Stomach smooth muscle (tissue), 2 donors: ENCODE measurements around the gene TRIB2.

Source experiments
- H3K27ac ChIP-seq: one replicate; pipeline ENCODE4 v1.7.0; 2013; ENCODE audit warnings: mild to moderate bottlenecking, low read length, inconsistent platforms
- H3K27me3 ChIP-seq, 2 donors: one replicate each; pipeline ENCODE4 v1.7.0; 2013; ENCODE audit warnings: low read length in 2 of 2; ENCODE audit not compliant: insufficient read depth in 2 of 2, control insufficient read depth in 1 of 2
- H3K36me3 ChIP-seq, 2 donors: one replicate each; pipeline ENCODE4 v1.7.0; 2013; ENCODE audit warnings: low read length in 2 of 2; ENCODE audit not compliant: control insufficient read depth in 2 of 2, insufficient read depth in 2 of 2
- H3K4me1 ChIP-seq: one replicate; pipeline ENCODE4 v1.7.0; 2013; ENCODE audit warnings: low read length; ENCODE audit not compliant: control insufficient read depth, insufficient read depth
- H3K4me3 ChIP-seq, 2 donors: one replicate each; pipeline ENCODE4 v1.7.0; 2013; ENCODE audit warnings: low read length in 2 of 2
- H3K9ac ChIP-seq, 2 donors: one replicate each; pipeline ENCODE4 v1.7.0; 2013; ENCODE audit warnings: low read length in 2 of 2, mild to moderate bottlenecking in 1 of 2
- H3K9me3 ChIP-seq, 2 donors: one replicate each; pipeline ENCODE4 v1.7.0; 2013; ENCODE audit warnings: low read length in 2 of 2; ENCODE audit not compliant: control insufficient read depth in 2 of 2
- donor health status: healthy.
- donor health status: Pancreatic carcinoma.

Gene TRIB2

DNA sequence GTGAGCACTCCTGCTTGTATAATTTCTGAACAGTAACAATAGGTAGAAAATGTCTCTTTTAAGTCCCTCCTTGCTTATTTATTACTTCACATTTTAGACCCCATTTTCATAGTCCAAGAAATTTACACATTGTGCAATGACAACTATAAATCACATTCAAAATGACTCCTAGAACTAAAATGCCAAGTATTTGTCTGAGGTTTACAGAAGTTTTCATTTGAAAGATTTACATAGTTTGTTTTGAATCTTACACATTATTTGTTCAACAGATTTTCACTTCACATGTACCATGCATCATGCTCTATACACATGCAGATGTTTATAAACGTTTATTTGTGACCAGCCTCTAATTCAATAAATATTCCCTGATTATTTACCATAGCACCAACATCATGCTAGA, 15.7 kb upstream of the TRIB2 start:
- no peaks in the 10 kb centered on the region for H3K9me3 ChIP-seq
- H3K4me1 ChIP-seq: no peaks in the 10 kb centered on the region
- no peak overlapping the region for H3K27ac ChIP-seq
- no peak overlapping the region for H3K4me3 ChIP-seq
- no peak overlapping the region for H3K9ac ChIP-seq
- no peaks in the 10 kb centered on the region for H3K36me3 ChIP-seq
- H3K27me3 ChIP-seq: no peaks in the 10 kb centered on the region

DNA sequence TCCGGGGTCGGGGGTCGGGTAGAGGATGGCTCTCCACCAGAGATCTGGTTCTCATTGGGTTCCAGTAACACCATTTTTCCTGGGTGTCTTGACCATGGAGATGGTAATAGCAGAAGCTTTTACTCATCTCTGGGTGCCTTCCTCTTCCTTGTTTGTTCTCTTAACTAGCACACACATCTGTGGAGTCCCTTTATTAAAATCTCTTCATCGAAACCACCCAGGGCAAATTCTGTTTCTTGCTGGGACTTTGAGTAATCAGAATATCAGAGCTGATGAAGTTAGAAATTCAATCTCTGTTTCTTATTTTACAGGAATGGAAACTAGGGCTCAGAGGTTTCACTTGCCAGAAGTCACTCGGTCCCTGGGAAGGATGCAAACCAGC, 15.0 kb upstream of the TRIB2 start:
- Histone ChIP-seq H3K27me3 (no peaks in the 10 kb centered on the region), H3K4me1 (no peaks in the 10 kb centered on the region), H3K9me3 (no peaks in the 10 kb centered on the region), H3K9ac (no peak overlapping the region), H3K4me3 (no peak overlapping the region), H3K36me3 (no peaks in the 10 kb centered on the region), H3K27ac (no peak overlapping the region)

- Histone ChIP-seq H3K9me3 (no peaks in the 10 kb centered on the region), H3K4me3 (no peak overlapping the region)
Observed at GRCh38 chr2:12702168-12703121, 14.3 kb upstream of the TRIB2 start.

GRCh38 chr2:12704378-12704777, 12.4 kb upstream of the TRIB2 start:
- Histone ChIP-seq H3K9ac (no peak overlapping the region), H3K9me3 (no peaks in the 10 kb centered on the region), H3K27ac (no peak overlapping the region)

More at GRCh38 chr2:12702168-12703121, 14.3 kb upstream of the TRIB2 start:
- Histone ChIP-seq H3K36me3 (no peaks in the 10 kb centered on the region), H3K27me3 (no peaks in the 10 kb centered on the region), H3K4me1 (no peaks in the 10 kb centered on the region), H3K27ac (no peak overlapping the region), H3K9ac (no peak overlapping the region)

GRCh38 chr2:12705230-12705629, 11.5 kb upstream of the TRIB2 start:
- H3K4me1 ChIP-seq: no peaks in the 10 kb centered on the region
- no peaks in the 10 kb centered on the region for H3K27me3 ChIP-seq
- no peaks in the 10 kb centered on the region for H3K36me3 ChIP-seq
- no peak overlapping the region for H3K27ac ChIP-seq
- no peaks in the 10 kb centered on the region for H3K9me3 ChIP-seq
- no peak overlapping the region for H3K9ac ChIP-seq
- H3K4me3 ChIP-seq: no peak overlapping the region

More at GRCh38 chr2:12704378-12704777, 12.4 kb upstream of the TRIB2 start:
- Histone ChIP-seq H3K4me3 (no peak overlapping the region), H3K27me3 (no peaks in the 10 kb centered on the region), H3K36me3 (no peaks in the 10 kb centered on the region), H3K4me1 (no peaks in the 10 kb centered on the region)

GRCh38 chr2:12705742-12706141, 11.0 kb upstream of the TRIB2 start:
- H3K4me3 ChIP-seq: no peak overlapping the region
- no peak overlapping the region for H3K27ac ChIP-seq
- no peaks in the 10 kb centered on the region for H3K4me1 ChIP-seq
- H3K27me3 ChIP-seq: no peaks in the 10 kb centered on the region
- no peak overlapping the region for H3K9ac ChIP-seq
- H3K9me3 ChIP-seq: no peaks in the 10 kb centered on the region
- no peaks in the 10 kb centered on the region for H3K36me3 ChIP-seq

GRCh38 chr2:12708508-12709206, 8.1 kb upstream of the TRIB2 start:
- H3K27me3 ChIP-seq: no peaks in the 10 kb centered on the region
- no peak overlapping the region for H3K27ac ChIP-seq
- H3K4me1 ChIP-seq: no peaks in the 10 kb centered on the region
- no peak overlapping the region for H3K9ac ChIP-seq
- H3K9me3 ChIP-seq: no peaks in the 10 kb centered on the region
- H3K36me3 ChIP-seq: no peaks in the 10 kb centered on the region
- no peak overlapping the region for H3K4me3 ChIP-seq

GRCh38 chr2:12709207-12709522, 7.6 kb upstream of the TRIB2 start:
- no peaks in the 10 kb centered on the region for H3K9me3 ChIP-seq
- no peaks in the 10 kb centered on the region for H3K36me3 ChIP-seq
- no peak overlapping the region for H3K4me3 ChIP-seq
- H3K27ac ChIP-seq: no peak overlapping the region
- H3K4me1 ChIP-seq: no peaks in the 10 kb centered on the region
- H3K9ac ChIP-seq: no peak overlapping the region
- H3K27me3 ChIP-seq: no peaks in the 10 kb centered on the region

GRCh38 chr2:12710301-12710700, 6.4 kb upstream of the TRIB2 start:
- Histone ChIP-seq H3K9ac (no peak overlapping the region), H3K4me3 (no peak overlapping the region), H3K27me3 (no peaks in the 10 kb centered on the region), H3K36me3 (no peaks in the 10 kb centered on the region), H3K9me3 (no peaks in the 10 kb centered on the region), H3K4me1 (peaks cover 7% of the 10 kb centered on the region), H3K27ac (no peak overlapping the region)

DNA sequence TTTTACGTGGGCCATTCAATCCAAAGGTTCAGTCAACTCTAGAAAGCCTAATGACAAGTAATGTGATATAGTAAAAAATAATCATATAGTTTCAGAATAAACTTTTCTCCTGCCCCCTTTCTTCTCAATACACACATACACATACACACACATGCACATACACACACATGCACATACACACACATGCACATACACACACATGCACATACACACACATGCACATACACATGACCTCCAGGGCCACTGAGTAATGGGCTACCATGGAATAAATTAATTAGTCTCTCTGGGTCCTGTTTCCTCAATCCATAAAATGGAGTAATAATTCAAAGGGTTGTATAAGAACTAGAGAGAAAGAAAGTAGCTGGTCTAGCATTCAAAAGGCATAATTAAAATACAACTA, 5.4 kb upstream of the TRIB2 start:
- no peaks in the 10 kb centered on the region for H3K27me3 ChIP-seq
- H3K36me3 ChIP-seq: no peaks in the 10 kb centered on the region
- H3K4me3 ChIP-seq: no peak overlapping the region
- no peak overlapping the region for H3K27ac ChIP-seq
- peaks cover 15% of the 10 kb centered on the region for H3K4me1 ChIP-seq
- no peaks in the 10 kb centered on the region for H3K9me3 ChIP-seq
- H3K9ac ChIP-seq: no peak overlapping the region

GRCh38 chr2:12712881-12713280, 3.9 kb upstream of the TRIB2 start:
- H3K27ac ChIP-seq: no peak overlapping the region
- H3K27me3 ChIP-seq: no peaks in the 10 kb centered on the region
- peaks cover 15% of the 10 kb centered on the region for H3K4me1 ChIP-seq

More at GRCh38 chr2:12712881-12713280, 3.9 kb upstream of the TRIB2 start:
- Histone ChIP-seq H3K4me3 (no peak overlapping the region), H3K9me3 (no peaks in the 10 kb centered on the region), H3K36me3 (no peaks in the 10 kb centered on the region), H3K9ac (no peak overlapping the region)
